IPS DF 4.7 (cell line): Measurements from ENCODE around the gene CEP85L.

Experiments used
- DNase-seq: peaks from one replicate; pipeline ENCODE4 v3.0.0-alpha.2; 2013; ENCODE audit warnings: low spot score; ENCODE audit errors: extremely low read depth

CEP85L gene

GRCh38 chr6:118502169-118502568 is 149.2 kb downstream of the CEP85L start:
- no peak for DNase-seq

DNA sequence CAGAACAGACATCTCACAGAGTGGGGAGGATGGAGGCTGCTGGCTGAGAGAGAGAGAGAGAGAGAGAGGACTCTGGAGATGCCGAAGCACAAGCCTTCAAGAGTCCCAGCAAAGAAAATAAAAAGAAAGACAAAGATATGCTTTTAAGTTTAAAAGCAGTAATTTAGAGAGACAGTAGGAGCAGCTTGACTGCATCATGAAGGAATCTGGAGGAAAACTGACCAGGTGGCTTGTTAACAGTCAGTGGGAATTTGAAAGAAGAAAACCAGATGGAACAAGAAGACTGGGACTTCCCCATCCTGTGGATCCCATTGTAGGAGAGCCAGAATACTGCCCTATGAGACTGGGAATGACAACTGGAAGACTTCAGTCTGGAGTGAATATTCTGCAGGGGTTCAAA is 149.6 kb downstream of the CEP85L start:
- DNase-seq: no peak

- DNase-seq: no peak
Observed at GRCh38 chr6:118501099-118501498, 150.3 kb downstream of the CEP85L start.

- DNase-seq: no peak
Observed at GRCh38 chr6:118500130-118501015, 151.0 kb downstream of the CEP85L start.

DNA sequence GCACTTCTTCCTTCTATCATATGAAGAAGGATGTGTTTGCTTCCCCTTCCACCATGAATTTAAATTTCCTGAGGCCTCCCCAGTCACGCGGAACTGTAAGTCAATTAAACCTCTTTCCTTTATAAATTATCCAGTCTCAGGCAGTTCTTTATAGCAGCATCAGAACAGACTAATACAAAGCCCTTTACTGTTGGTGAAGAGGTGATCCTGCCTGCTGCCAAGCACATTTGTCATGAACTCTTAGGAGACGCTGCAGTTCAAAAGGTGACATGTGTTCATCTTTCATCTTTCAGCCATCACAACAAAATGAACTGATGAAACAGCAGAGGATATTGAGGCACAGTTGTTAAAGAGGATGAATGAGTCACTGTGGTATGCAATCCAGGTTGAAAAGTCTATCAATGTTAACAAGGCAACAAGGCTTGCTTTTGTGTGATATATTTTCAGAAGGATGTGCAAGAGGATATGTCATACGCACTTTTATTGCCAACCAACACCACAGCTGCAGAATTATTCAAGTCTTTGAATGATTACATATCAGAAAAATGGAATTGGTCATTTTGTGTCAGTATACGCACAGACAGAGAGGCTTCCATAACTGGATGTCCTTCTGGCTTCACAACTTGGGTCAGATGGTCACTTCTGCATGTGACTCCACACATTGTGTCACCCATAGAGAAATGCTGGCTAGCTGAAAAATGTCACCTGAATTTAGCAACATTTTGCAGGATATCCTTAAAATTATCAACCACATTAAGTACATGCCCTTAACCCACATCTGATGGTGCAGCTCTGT is 155.7 kb downstream of the CEP85L start:
- no peak for DNase-seq

GRCh38 chr6:118494091-118494490 is 157.3 kb downstream of the CEP85L start:
- no peak for DNase-seq

DNA sequence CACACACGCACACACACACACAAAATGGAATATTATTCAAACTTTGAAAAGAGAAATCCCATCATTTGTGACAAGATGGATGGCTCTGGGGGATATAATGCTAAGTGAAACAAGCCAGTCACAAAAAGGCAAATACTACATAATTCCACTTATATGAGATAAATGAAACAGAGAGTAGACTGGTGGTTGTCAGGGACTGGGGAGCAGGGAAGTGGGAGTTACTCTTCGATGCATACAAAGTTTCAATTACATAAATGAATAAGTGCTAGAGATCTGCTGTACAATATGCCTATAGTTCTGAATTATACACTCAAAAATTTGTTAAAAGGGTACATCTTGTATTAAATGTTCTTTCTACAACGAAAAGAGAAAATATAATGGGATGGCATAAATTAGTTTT is 161.4 kb downstream of the CEP85L start:
- DNase-seq: no peak

GRCh38 chr6:118488631-118489030 is 162.8 kb downstream of the CEP85L start:
- no peak for DNase-seq

DNA sequence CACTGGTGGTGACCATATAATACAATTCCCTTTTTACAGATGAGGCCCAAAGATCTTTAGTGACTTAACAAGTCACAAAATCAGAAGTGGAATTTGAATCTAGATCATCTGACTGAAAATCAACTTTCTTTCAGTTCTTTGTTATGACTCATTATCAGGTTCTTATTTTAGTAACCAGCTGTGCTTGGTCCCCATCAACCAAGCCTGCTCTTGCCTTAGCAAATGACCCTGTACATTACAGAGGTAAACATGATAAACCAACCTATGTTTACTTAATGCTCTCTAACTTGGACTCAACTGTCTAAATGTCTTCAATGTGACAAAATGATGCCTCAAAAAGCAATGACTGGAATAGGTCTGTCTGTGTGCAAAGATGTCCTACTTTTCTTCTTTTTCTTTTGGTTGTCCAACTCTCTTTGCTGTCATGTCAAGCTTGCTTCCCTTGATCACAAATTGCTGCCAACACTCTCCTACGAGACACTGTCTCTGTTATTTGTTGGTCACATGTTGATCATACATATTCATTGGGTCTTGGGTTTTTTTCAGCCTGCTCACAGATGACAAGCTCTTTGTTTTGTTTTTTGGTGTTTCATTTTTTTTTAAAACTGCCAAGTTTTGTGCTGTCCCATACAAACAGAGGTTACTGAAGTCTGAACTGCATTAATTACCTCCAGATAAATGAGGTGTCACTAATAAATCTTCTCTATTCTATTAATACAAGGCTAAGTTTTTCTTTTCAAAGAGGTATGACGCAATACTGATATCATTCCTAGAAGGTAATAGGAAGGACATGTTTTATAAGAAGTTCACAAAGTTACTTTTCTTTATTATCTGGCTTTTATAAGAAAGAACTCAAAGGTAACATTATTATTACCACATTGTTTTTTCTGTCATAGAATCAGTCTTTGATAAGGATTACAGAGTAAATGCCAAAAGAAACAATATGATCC is 165.5 kb downstream of the CEP85L start:
- DNase-seq: no peak

GRCh38 chr6:118476551-118476950 is 174.8 kb downstream of the CEP85L start:
- DNase-seq: no peak

DNA sequence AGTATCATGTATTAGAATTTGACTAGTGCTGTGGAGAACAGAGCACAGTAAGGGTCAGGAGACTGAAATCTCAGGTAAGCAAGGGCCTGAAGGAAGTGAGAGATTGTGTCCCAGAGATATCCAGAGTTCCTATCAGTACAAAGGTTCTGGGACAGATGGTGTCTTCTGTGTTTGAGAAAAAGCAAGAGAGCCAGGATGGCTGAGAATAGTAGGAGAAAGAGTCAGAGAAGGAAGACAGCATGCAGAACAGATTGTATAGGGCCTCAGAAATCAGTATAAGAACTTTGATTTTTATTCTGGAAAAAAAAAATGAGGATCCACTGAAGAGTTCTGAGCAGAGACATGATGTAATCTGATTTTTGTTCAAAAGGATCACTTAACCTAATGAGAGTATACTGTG is 178.1 kb downstream of the CEP85L start:
- no peak for DNase-seq

- no peak for DNase-seq
Observed at GRCh38 chr6:118469468-118469867, 181.9 kb downstream of the CEP85L start.

GRCh38 chr6:118468682-118469465 is 182.5 kb downstream of the CEP85L start:
- no peak for DNase-seq

DNA sequence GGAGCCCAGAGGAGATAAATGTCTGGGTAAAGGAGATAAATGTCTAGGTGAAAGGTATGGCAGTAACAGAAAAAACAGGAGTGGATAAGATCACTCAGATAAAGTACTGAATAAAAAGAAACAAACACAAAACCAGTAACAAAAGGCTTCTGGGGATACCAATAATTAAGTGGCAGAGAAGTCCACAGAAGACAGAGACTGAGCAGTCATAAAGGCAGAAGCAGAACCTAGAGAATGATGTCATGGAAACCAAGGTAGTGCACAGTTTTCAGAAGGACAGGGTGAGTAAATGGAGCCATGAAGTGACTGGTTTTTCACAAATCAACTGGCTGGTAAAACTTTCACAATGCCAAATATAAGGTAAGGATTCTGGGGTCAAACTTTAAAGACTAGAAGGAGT is 184.2 kb downstream of the CEP85L start:
- DNase-seq: no peak

GRCh38 chr6:118464620-118465019 is 186.8 kb downstream of the CEP85L start:
- no peak for DNase-seq

GRCh38 chr6:118460958-118461470 is 190.4 kb downstream of the CEP85L start:
- no peak for DNase-seq

DNA sequence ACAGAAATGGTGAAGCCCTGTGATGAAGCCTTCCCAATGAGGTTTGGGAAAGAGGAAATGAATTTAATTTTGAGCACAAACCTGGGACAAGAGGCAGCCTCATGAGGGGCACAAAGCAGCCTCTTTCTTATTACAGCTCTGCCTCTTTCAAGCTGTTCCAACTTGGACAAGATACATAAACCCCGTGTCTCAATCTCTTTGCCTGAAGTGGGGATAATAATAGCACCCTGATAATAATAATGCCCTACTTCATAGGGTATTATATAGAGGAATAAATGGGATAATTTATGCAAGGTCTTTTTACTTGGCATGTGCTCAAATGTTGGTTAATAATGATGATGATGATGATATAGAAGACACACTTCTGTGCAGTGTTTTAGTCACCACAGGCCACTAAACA is 194.4 kb downstream of the CEP85L start:
- DNase-seq: no peak

DNA sequence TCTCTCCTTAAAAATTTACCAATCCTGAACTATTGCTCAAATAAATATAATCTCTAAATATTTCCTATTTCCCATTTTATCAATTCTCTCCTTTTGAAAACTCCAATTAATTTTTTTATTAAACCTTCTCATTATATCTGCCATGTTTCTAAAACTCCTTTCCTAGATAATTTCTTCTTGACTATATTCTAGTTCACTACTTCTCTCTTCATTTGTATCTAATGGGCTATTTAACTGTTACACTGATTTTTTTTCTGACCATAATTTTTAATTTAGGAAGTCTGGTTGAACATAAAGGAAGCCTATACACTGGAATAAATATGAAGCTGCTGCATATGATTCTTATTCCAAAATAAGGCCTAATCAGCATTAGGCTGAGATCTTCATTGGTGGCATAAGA is 199.6 kb downstream of the CEP85L start:
- DNase-seq: no peak

DNA sequence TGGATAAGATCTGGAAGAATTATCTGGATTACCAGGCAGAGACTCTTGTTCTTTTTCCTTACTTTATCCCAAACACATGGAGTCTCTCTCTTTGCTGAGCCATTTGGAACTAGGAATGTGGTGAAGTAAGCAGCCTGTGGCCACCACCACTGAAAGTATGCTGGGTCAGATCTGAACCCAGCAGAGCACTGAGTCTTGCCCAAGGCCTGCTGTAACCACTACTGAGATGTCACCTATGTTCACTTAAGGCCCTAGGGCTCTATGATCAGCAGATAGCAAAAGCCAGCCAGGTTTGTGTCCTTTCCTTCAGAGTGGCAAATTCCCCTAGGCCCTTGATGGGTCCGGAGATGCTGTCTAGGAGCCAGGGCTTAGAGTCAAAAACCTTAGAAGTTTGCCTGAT is 206.6 kb downstream of the CEP85L start:
- no peak for DNase-seq

- DNase-seq: no peak
Observed at GRCh38 chr6:118436482-118436881, 214.9 kb downstream of the CEP85L start.
